Keratinocyte (primary cell): ENCODE results near the gene LRP1B. TPM values are rescaled to one million over a fixed set of nuclear protein-coding genes. Genes with fewer than 3 reads are reported as not detected.

Experiments
- DNase-seq: peaks from one replicate; pipeline ENCODE4 v3.0.0-alpha.2; 2011; ENCODE audit warnings: low read depth, missing footprints, low spot score
- FAIRE-seq: peaks from 2 replicates; lab custom pipeline; 2011; peaks lifted over from hg19 to GRCh38; lab: Jason Lieb, UNC
- H2AFZ ChIP-seq: 2 replicates; pipeline ENCODE4 v1.6.0; 2012; ENCODE audit warnings: low read length, control low read depth, inconsistent platforms; ENCODE audit not compliant: control insufficient read depth
- H3K27ac ChIP-seq: 2 replicates; pipeline ENCODE4 v1.5.1; 2011; ENCODE audit warnings: low read length; ENCODE audit not compliant: control insufficient read depth, insufficient read depth
- H3K27me3 ChIP-seq: 3 replicates; pipeline ENCODE4 v1.6.0; 2011; ENCODE audit warnings: low read length; ENCODE audit not compliant: control insufficient read depth, insufficient read depth; ENCODE audit errors: extremely low read depth
- H3K36me3 ChIP-seq, 2 experiments: 2 replicates in 1 of 2; 3 replicates in 1 of 2; pipeline ENCODE4 v1.5.1; 2011; ENCODE audit warnings: low read length in 2 of 2, mild to moderate bottlenecking in 1 of 2; ENCODE audit not compliant: control insufficient read depth in 2 of 2, insufficient read depth in 2 of 2; ENCODE audit errors: extremely low read depth in 1 of 2
- H3K4me1 ChIP-seq: 3 replicates; pipeline ENCODE4 v1.5.1; 2011; ENCODE audit warnings: low read length; ENCODE audit not compliant: control insufficient read depth, insufficient read depth; ENCODE audit errors: extremely low read depth
- H3K4me2 ChIP-seq: 3 replicates; pipeline ENCODE4 v1.6.0; 2011; ENCODE audit warnings: low read depth, low read length; ENCODE audit not compliant: control insufficient read depth, insufficient read depth; ENCODE audit errors: extremely low read depth
- H3K4me3 ChIP-seq, 3 experiments: fragments of 200-600 bp in 1 of 3; sonication (generic) in 1 of 3; 2 replicates in 2 of 3; 3 replicates in 1 of 3; pipeline ENCODE4 v1.5.1; 2011 to 2016; ENCODE audit warnings: low read length in 3 of 3, mild to moderate bottlenecking in 3 of 3, control low read depth in 2 of 3, inconsistent platforms in 1 of 3, low read depth in 1 of 3, mixed read lengths in 1 of 3, mixed run types in 1 of 3, moderate library complexity in 1 of 3; ENCODE audit not compliant: control insufficient read depth in 2 of 3, insufficient read depth in 2 of 3; ENCODE audit errors: extremely low read depth in 1 of 3
- H3K79me2 ChIP-seq: 2 replicates; pipeline ENCODE4 v1.6.0; 2012; ENCODE audit warnings: low read length; ENCODE audit not compliant: control insufficient read depth, insufficient read depth
- H3K9ac ChIP-seq: 3 replicates; pipeline ENCODE4 v1.6.0; 2011; ENCODE audit warnings: low read length; ENCODE audit not compliant: control insufficient read depth, insufficient read depth; ENCODE audit errors: extremely low read depth
- H3K9me1 ChIP-seq: 3 replicates; pipeline ENCODE4 v1.6.0; 2011; ENCODE audit warnings: low read length; ENCODE audit not compliant: control insufficient read depth, insufficient read depth; ENCODE audit errors: extremely low read depth
- H3K9me3 ChIP-seq: 2 replicates; pipeline ENCODE4 v1.5.1; 2012; ENCODE audit warnings: low read depth, low read length; ENCODE audit not compliant: control insufficient read depth
- H4K20me1 ChIP-seq: 3 replicates; pipeline ENCODE4 v1.6.0; 2011; ENCODE audit warnings: low read length; ENCODE audit not compliant: control insufficient read depth, insufficient read depth; ENCODE audit errors: extremely low read depth
- CTCF ChIP-seq, 3 experiments: IDR thresholded peaks in 1 of 3; conservative IDR thresholded peaks in 1 of 3; optimal IDR thresholded peaks in 1 of 3; 2 replicates in 2 of 3; 3 replicates in 1 of 3; pipeline versions ENCODE3 to v1.5.1; 2011; ENCODE audit warnings: low read length in 3 of 3, mild to moderate bottlenecking in 3 of 3, moderate library complexity in 2 of 3, control low read depth in 1 of 3, inconsistent platforms in 1 of 3; ENCODE audit not compliant: insufficient read depth in 2 of 3; ENCODE audit errors: extremely low read depth in 1 of 3
- EZH2 ChIP-seq: IDR thresholded peaks from one replicate; pipeline ENCODE4 v1.6.1; 2012; ENCODE audit warnings: inconsistent platforms, mild to moderate bottlenecking, low read length, moderate library complexity
- dilution Hi-C: fragments of 300-500 bp; cut with MboI; formaldehyde crosslinking; loops from one replicate; pipeline ENCODE4 v1.7.0; 2020; ENCODE audit warnings: low sequenced_read_pairs; ENCODE audit not compliant: extremely low pct_ligation_motif_present
- polyA plus RNA-seq, 5 experiments: library from polyadenylated mRNA; depleted of rRNA in 3 of 5; stranded (reverse) in 3 of 5; stranded (forward) in 1 of 5; unstranded in 1 of 5; fragments of >200 nt; gene quantifications; 1 replicate in 1 of 5; 2 replicates in 3 of 5; 3 replicates in 1 of 5; pipeline versions ENCODE4 v1.2.1 to v1.2.3, GENCODE V29; 2011 to 2012; ENCODE audit warnings: missing spikeins in 2 of 5, low read depth in 1 of 5, low replicate concordance in 1 of 5

The LRP1B gene
- polyA plus RNA-seq, 1 donor (not counting 4 experiments of a cell fraction or from before 2014, with no cell fraction given): not detected

DNA sequence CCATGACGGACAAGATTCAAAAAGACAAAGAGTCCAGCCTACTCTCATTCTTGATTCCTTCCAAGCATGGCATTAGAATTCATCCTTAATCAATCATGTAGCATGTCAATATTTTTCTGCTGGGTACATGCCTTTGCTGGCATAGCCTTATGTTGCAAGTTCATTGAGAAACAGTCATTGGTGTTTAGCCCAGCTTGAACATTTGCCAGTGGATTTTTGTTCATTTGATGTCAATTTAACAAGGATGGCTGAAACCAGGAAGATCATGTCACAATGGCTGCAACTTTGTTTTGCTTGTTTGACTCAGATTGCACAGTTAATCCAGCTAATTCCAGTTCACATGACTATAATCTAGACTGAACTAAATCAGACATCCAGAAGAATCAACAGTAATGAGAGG is 1132.2 kb downstream of the LRP1B start:
- dilution Hi-C loops: no loop called here
- Histone ChIP-seq H3K27ac (no peak overlapping the region), H3K79me2 (no peaks in the 10 kb centered on the region), H2AFZ (no peak overlapping the region), H3K36me3 (no peaks in the 10 kb centered on the region), H3K9ac (no peak overlapping the region), H3K9me3 (no peaks in the 10 kb centered on the region), H4K20me1 (no peaks in the 10 kb centered on the region), H3K4me1 (no peaks in the 10 kb centered on the region), H3K4me2 (no peak overlapping the region), H3K4me3 (no peak overlapping the region), H3K9me1 (no peaks in the 10 kb centered on the region), H3K27me3 (no peaks in the 10 kb centered on the region)
- TF ChIP-seq CTCF (optimal IDR thresholded peaks at IDR 0.05 in 1 of 3, IDR thresholded peaks at IDR 0.05 in 1 of 3, conservative IDR thresholded peaks at IDR 0.05 in 1 of 3; ENCODE audit: extremely low read depth in 1 of 3, insufficient read depth in 2 of 3, low read length in 3 of 3) (no peak), EZH2 (no peak)
- FAIRE-seq (no peak), DNase-seq (no peak)

DNA sequence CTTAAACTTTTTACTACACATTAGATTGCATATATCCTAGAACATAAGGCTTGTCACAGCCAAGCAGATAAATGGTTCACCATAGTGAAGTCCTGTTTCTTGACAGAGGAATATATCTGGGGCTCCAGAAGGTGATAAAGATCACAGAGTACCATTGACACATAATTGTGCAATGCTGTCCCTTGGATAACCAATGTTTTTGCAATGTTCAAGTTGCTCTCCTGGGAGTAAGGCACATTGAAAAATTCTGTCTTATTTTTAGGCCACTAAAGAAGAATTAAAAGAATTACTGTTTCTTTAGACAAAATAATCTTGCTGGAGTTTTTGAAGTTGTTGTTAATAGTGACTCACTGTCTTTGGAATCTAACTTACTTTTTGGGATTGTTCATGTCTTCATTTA is 1132.8 kb downstream of the LRP1B start:
- H3K27ac ChIP-seq: no peak overlapping the region
- no peaks in the 10 kb centered on the region for H3K9me3 ChIP-seq
- H3K4me2 ChIP-seq: no peak overlapping the region
- H3K9ac ChIP-seq: no peak overlapping the region
- no peaks in the 10 kb centered on the region for H4K20me1 ChIP-seq
- no peak overlapping the region for H3K4me3 ChIP-seq
- no peak overlapping the region for H2AFZ ChIP-seq
- FAIRE-seq (no peak), DNase-seq (no peak)
- no peaks in the 10 kb centered on the region for H3K27me3 ChIP-seq
- H3K36me3 ChIP-seq: no peaks in the 10 kb centered on the region
- H3K9me1 ChIP-seq: no peaks in the 10 kb centered on the region
- TF ChIP-seq EZH2 (no peak), CTCF (optimal IDR thresholded peaks at IDR 0.05 in 1 of 3, IDR thresholded peaks at IDR 0.05 in 1 of 3, conservative IDR thresholded peaks at IDR 0.05 in 1 of 3; ENCODE audit: extremely low read depth in 1 of 3, insufficient read depth in 2 of 3, low read length in 3 of 3) (no peak)
- no peaks in the 10 kb centered on the region for H3K4me1 ChIP-seq
- H3K79me2 ChIP-seq: no peaks in the 10 kb centered on the region
- dilution Hi-C loops: no loop called here
